ENCODE measurements around the gene ZFAND3.

GRCh38 chr6:38004908-38005307 lies 185.4 kb downstream of the ZFAND3 start:
- TF ChIP-seq CTCF (conservative IDR thresholded peaks at IDR 0.05; ENCODE audit: low read depth in 2 of 2) (no peak), CREB1 (CRISPR knock-in tag; IDR thresholded peaks at IDR 0.05; ENCODE audit: low read depth) (no peak), EZH2 (IDR thresholded peaks at IDR 0.05; ENCODE audit: low read depth, unreplicated experiment) (no peak), REST (IDR thresholded peaks at IDR 0.05; ENCODE audit: unreplicated experiment) (no peak), ZNF114 (CRISPR knock-in tag; IDR thresholded peaks at IDR 0.05) (no peak), POLR2AphosphoS5 (IDR thresholded peaks at IDR 0.05; ENCODE audit: low read depth) (no peak), EZH2phosphoT487 (IDR thresholded peaks at IDR 0.05; ENCODE audit: unreplicated experiment) (no peak), JUNB (IDR thresholded peaks at IDR 0.05; ENCODE audit: unreplicated experiment) (no peak), ZNF331 (CRISPR knock-in tag; IDR thresholded peaks at IDR 0.05; ENCODE audit: low read depth) (no peak)

All from GM23338 (cell line).